Midbrain (tissue), 1 donor: ENCODE measurements around the gene PTTG1IP.
"Not testable (repeated sequence)": the region's sequence is repeated elsewhere in the genome, so short reads cannot be mapped to it uniquely, and the experiment has no call there.

ENCODE experiments used
- DNase-seq: peaks from one replicate; lab custom pipeline; 2025; lab: John Stamatoyannopoulos, UW

Gene PTTG1IP

GRCh38 chr21:44845418-44846223, 27.9 kb downstream of the PTTG1IP start:
- DNase-seq = peak; percentile 49

GRCh38 chr21:44844256-44844655, 29.2 kb downstream of the PTTG1IP start:
- DNase-seq = no peak

- no peak for DNase-seq
Observed at GRCh38 chr21:44842721-44843445, 30.6 kb downstream of the PTTG1IP start.

- DNase-seq = no peak
Observed at GRCh38 chr21:44842087-44842486, 31.4 kb downstream of the PTTG1IP start.

- DNase-seq = no peak
Observed at GRCh38 chr21:44840771-44841170, 32.7 kb downstream of the PTTG1IP start.

- DNase-seq = no peak
Observed at GRCh38 chr21:44838951-44839350, 34.5 kb downstream of the PTTG1IP start.

- DNase-seq = no peak
Observed at GRCh38 chr21:44838039-44838895, 35.2 kb downstream of the PTTG1IP start.

GRCh38 chr21:44837537-44837936, 36.0 kb downstream of the PTTG1IP start:
- DNase-seq = no peak

- DNase-seq = peak; percentile 22
Observed at GRCh38 chr21:44836666-44837471, 36.6 kb downstream of the PTTG1IP start.

- DNase-seq = no peak
Observed at GRCh38 chr21:44836349-44836665, 37.2 kb downstream of the PTTG1IP start.

- DNase-seq = no peak
Observed at GRCh38 chr21:44835647-44835973, 37.9 kb downstream of the PTTG1IP start.

GRCh38 chr21:44834951-44835646, 38.4 kb downstream of the PTTG1IP start:
- no peak for DNase-seq

GRCh38 chr21:44834231-44834950, 39.1 kb downstream of the PTTG1IP start:
- DNase-seq = no peak

- DNase-seq = no peak
Observed at GRCh38 chr21:44833663-44834062, 39.8 kb downstream of the PTTG1IP start.

GRCh38 chr21:44832516-44833255, 40.8 kb downstream of the PTTG1IP start:
- DNase-seq = not testable (repeated sequence)

GRCh38 chr21:44831227-44831860, 42.1 kb downstream of the PTTG1IP start:
- no peak for DNase-seq

GRCh38 chr21:44829507-44830092, 43.9 kb downstream of the PTTG1IP start:
- DNase-seq = no peak

GRCh38 chr21:44828362-44829056, 45.0 kb downstream of the PTTG1IP start:
- DNase-seq = no peak
